Neural progenitor cell (in vitro differentiated cells): ENCODE data around the gene STAG1. TPM values are rescaled to one million over a fixed set of nuclear protein-coding genes. Genes with fewer than 3 reads are reported as not detected.

Experiments
- DNase-seq: peaks from one replicate; pipeline ENCODE4 v3.0.0-alpha.2; 2016; ENCODE audit warnings: low spot score
- H2AFZ ChIP-seq: fragments of 200-600 bp; sonication (generic); replicated peaks from 2 replicates; pipeline ENCODE4 v1.6.1; 2016; ENCODE audit warnings: antibody characterized with exemption
- H3F3A ChIP-seq: fragments of 200-600 bp; sonication (generic); 2 replicates; pipeline ENCODE4 v1.6.1; 2016; ENCODE audit warnings: antibody characterized with exemption, low read depth
- H3K27ac ChIP-seq: fragments of 200-600 bp; sonication (generic); 2 replicates; pipeline ENCODE4 v1.5.1; 2016; ENCODE audit warnings: mild to moderate bottlenecking
- H3K27me3 ChIP-seq: fragments of 200-600 bp; sonication (generic); 2 replicates; pipeline ENCODE4 v1.6.1; 2016; ENCODE audit warnings: mild to moderate bottlenecking, moderate library complexity
- H3K36me3 ChIP-seq: fragments of 200-600 bp; sonication (generic); 2 replicates; pipeline ENCODE4 v1.5.1; 2016
- H3K4me1 ChIP-seq: fragments of 200-600 bp; sonication (generic); 2 replicates; pipeline ENCODE4 v1.6.1; 2016; ENCODE audit warnings: mixed run types
- H3K4me2 ChIP-seq: fragments of 200-600 bp; sonication (generic); 2 replicates; pipeline ENCODE4 v1.6.1; 2016
- H3K4me3 ChIP-seq: fragments of 200-600 bp; sonication (generic); 2 replicates; pipeline ENCODE4 v1.5.1; 2016
- H3K79me2 ChIP-seq: fragments of 200-600 bp; sonication (generic); 2 replicates; pipeline ENCODE4 v1.6.1; 2016; ENCODE audit warnings: low read depth
- H3K9ac ChIP-seq: fragments of 200-600 bp; sonication (generic); 2 replicates; pipeline ENCODE4 v1.6.1; 2016
- H3K9me3 ChIP-seq: fragments of 200-600 bp; sonication (generic); 2 replicates; pipeline ENCODE4 v1.5.1; 2016; ENCODE audit warnings: low read depth
- H4K20me1 ChIP-seq: fragments of 200-600 bp; sonication (generic); 2 replicates; pipeline ENCODE4 v1.6.1; 2016; ENCODE audit warnings: low read depth
- H3K27ac Mint-ChIP-seq: 3 replicates; pipeline ENCODE4 v1.8.0; 2021; ENCODE audit warnings: mixed read lengths
- H3K27me3 Mint-ChIP-seq: 2 replicates; pipeline ENCODE4 v1.8.0; 2022; ENCODE audit warnings: low read depth, mild to moderate bottlenecking, inconsistent platforms, moderate library complexity, mixed read lengths; ENCODE audit not compliant: insufficient read depth
- H3K36me3 Mint-ChIP-seq: 3 replicates; pipeline ENCODE4 v1.8.0; 2021; ENCODE audit warnings: mixed read lengths
- H3K4me1 Mint-ChIP-seq: 3 replicates; pipeline ENCODE4 v1.8.0; 2021; ENCODE audit warnings: mixed read lengths
- H3K4me3 Mint-ChIP-seq: 3 replicates; pipeline ENCODE4 v1.8.0; 2021; ENCODE audit warnings: mild to moderate bottlenecking, moderate library complexity, mixed read lengths
- H3K9me3 Mint-ChIP-seq: 3 replicates; pipeline ENCODE4 v1.8.0; 2020; ENCODE audit warnings: mixed read lengths
- CTCF ChIP-seq: fragments of 200-600 bp; sonication (generic); IDR thresholded peaks from 2 replicates; pipeline ENCODE4 v1.5.1; 2017; ENCODE audit warnings: antibody characterized with exemption, mild to moderate bottlenecking
- EZH2 ChIP-seq: fragments of 200-600 bp; sonication (generic); IDR thresholded peaks from 2 replicates; pipeline ENCODE4 v1.6.1; 2017; ENCODE audit warnings: antibody characterized with exemption, mild to moderate bottlenecking, moderate library complexity
- EZH2phosphoT487 ChIP-seq: fragments of 200-600 bp; sonication (generic); IDR thresholded peaks from 2 replicates; pipeline ENCODE4 v1.6.1; 2017; ENCODE audit warnings: antibody characterized with exemption
- total RNA-seq: library from RNA; depleted of rRNA; stranded (reverse); fragments of >200 nt; gene quantifications from 2 replicates; pipeline ENCODE4 v1.2.3, GENCODE V29; 2015; ENCODE audit warnings: low replicate concordance

STAG1 gene
- total RNA-seq, 1 donor from 2014 or later, result 38.3 TPM

- Mint-ChIP-seq H3K9me3 (peaks cover 13% of the 10 kb centered on the region), H3K4me3 (no peak overlapping the region), H3K27me3 (peaks cover 2% of the 10 kb centered on the region), H3K27ac (no peak overlapping the region), H3K4me1 (peaks cover 5% of the 10 kb centered on the region), H3K36me3 (peaks cover 17% of the 10 kb centered on the region)
- H3K27me3 ChIP-seq, result no peaks in the 10 kb centered on the region
- no peaks in the 10 kb centered on the region for H3F3A ChIP-seq
- H3K36me3 ChIP-seq, result no peaks in the 10 kb centered on the region
- peaks cover 3% of the 10 kb centered on the region for H4K20me1 ChIP-seq
- TF ChIP-seq EZH2phosphoT487 (no peak), CTCF (no peak), EZH2 (no peak)
- no peak overlapping the region for H2AFZ ChIP-seq
- DNase-seq, result no peak
- H3K4me2 ChIP-seq, result no peak overlapping the region
- no peak overlapping the region for H3K4me3 ChIP-seq
- no peaks in the 10 kb centered on the region for H3K9me3 ChIP-seq
- H3K27ac ChIP-seq, result no peak overlapping the region
- no peak overlapping the region for H3K9ac ChIP-seq
- peaks cover 66% of the 10 kb centered on the region for H3K79me2 ChIP-seq
- H3K4me1 ChIP-seq, result no peaks in the 10 kb centered on the region
Observed at GRCh38 chr3:136631424-136631823, 120.8 kb downstream of the STAG1 start.

- H4K20me1 ChIP-seq, result peaks cover 3% of the 10 kb centered on the region
- Mint-ChIP-seq H3K36me3 (peaks cover 17% of the 10 kb centered on the region), H3K27me3 (peaks cover 2% of the 10 kb centered on the region), H3K4me3 (no peak overlapping the region), H3K9me3 (peaks cover 13% of the 10 kb centered on the region), H3K27ac (no peak overlapping the region), H3K4me1 (peaks cover 5% of the 10 kb centered on the region)
- H3K27me3 ChIP-seq, result no peaks in the 10 kb centered on the region
- no peaks in the 10 kb centered on the region for H3K36me3 ChIP-seq
- no peak overlapping the region for H3K4me2 ChIP-seq
- TF ChIP-seq EZH2phosphoT487 (no peak), EZH2 (no peak), CTCF (no peak)
- no peak overlapping the region for H2AFZ ChIP-seq
- no peaks in the 10 kb centered on the region for H3K4me1 ChIP-seq
- H3F3A ChIP-seq, result no peaks in the 10 kb centered on the region
- no peak for DNase-seq
- no peaks in the 10 kb centered on the region for H3K9me3 ChIP-seq
- peaks cover 66% of the 10 kb centered on the region for H3K79me2 ChIP-seq
- no peak overlapping the region for H3K27ac ChIP-seq
- H3K4me3 ChIP-seq, result no peak overlapping the region
- no peak overlapping the region for H3K9ac ChIP-seq
Observed at GRCh38 chr3:136630915-136631314, 121.3 kb downstream of the STAG1 start.

- no peaks in the 10 kb centered on the region for H3K9me3 Mint-ChIP-seq
- DNase-seq, result no peak
- Histone ChIP-seq H4K20me1 (no peaks in the 10 kb centered on the region), H3K4me1 (peaks cover 6% of the 10 kb centered on the region), H3K4me2 (no peak overlapping the region), H3K79me2 (peaks cover 36% of the 10 kb centered on the region), H3F3A (no peaks in the 10 kb centered on the region), H3K27ac (no peak overlapping the region), H3K36me3 (no peaks in the 10 kb centered on the region), H2AFZ (no peak overlapping the region), H3K27me3 (no peaks in the 10 kb centered on the region), H3K9me3 (no peaks in the 10 kb centered on the region), H3K9ac (no peak overlapping the region), H3K4me3 (no peak overlapping the region)
- TF ChIP-seq EZH2phosphoT487 (no peak), CTCF (no peak), EZH2 (no peak)
- no peak overlapping the region for H3K4me3 Mint-ChIP-seq
- peaks cover 20% of the 10 kb centered on the region for H3K36me3 Mint-ChIP-seq
- H3K27me3 Mint-ChIP-seq, result no peaks in the 10 kb centered on the region
- H3K27ac Mint-ChIP-seq, result no peak overlapping the region
- H3K4me1 Mint-ChIP-seq, result peaks cover 9% of the 10 kb centered on the region
Observed at GRCh38 chr3:136626493-136626892, 125.7 kb downstream of the STAG1 start.
